Measurements from ENCODE around the gene EIF4G1. TPM values are rescaled to one million over a fixed set of nuclear protein-coding genes. Genes with fewer than 3 reads are reported as not detected.

The EIF4G1 gene
- polyA plus RNA-seq, 3 donors, result 114 to 271 (median 178) TPM

DNA sequence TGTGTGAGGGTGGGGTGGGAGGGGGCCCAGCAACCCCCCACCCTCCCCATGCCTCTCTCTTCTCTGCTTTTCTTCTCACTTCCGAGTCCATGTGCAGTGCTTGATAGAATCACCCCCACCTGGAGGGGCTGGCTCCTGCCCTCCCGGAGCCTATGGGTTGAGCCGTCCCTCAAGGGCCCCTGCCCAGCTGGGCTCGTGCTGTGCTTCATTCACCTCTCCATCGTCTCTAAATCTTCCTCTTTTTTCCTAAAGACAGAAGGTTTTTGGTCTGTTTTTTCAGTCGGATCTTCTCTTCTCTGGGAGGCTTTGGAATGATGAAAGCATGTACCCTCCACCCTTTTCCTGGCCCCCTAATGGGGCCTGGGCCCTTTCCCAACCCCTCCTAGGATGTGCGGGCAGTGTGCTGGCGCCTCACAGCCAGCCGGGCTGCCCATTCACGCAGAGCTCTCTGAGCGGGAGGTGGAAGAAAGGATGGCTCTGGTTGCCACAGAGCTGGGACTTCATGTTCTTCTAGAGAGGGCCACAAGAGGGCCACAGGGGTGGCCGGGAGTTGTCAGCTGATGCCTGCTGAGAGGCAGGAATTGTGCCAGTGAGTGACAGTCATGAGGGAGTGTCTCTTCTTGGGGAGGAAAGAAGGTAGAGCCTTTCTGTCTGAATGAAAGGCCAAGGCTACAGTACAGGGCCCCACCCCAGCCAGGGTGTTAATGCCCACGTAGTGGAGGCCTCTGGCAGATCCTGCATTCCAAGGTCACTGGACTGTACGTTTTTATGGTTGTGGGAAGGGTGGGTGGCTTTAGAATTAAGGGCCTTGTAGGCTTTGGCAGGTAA lies 31.1 kb downstream of the EIF4G1 start:
- H3K27ac ChIP-seq (ENCODE audit: low read depth, low read length), result no peak overlapping the region
- 45 to 54% (median 53%) methylated on average over 14 of the region's 14 CpGs for WGBS, 3 donors

GRCh38 chr3:184346480-184347190 lies 32.2 kb downstream of the EIF4G1 start:
- 88 to 94% (median 92%) methylated on average over 20 of the region's 20 CpGs for WGBS, 3 donors
- no peak overlapping the region for H3K27ac ChIP-seq (ENCODE audit: low read depth, low read length)

DNA sequence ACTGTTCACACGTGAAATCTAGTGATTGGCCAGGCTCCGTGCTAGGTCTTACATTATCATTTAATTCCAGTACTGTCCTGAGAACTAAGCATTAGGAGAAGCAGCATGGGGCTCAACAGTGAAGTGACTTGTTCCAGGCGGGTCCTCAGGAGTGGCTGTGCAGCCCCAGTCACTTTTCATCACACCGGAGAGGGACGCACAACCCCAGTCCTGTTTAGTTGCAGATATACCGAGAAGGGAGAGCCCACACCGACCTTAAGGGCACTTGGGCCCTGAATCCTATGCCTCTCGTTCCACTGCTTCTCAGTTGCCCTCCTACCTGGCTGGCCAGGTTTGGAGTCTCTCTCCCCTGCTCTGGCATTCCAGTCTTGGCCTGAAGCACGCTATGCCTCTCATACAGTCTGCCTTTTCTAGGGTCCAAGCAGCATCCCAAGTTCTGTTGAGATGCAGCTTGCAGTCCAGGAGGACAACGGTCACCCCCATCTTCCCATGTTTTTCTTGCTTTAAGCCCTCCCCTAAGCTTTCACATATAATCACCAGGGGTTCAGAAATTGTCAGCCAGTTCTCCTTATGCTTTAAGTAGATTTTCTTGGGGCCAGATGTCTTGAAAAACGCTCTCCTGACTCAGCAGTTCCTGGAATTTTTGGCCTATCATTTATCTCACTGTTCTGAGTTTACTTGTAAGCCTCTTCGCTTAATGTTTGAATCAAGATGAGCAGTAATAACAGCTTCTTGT lies 33.1 kb downstream of the EIF4G1 start:
- no peak overlapping the region for H3K27ac ChIP-seq (ENCODE audit: low read depth, low read length)
- 65 to 73% (median 70%) methylated on average over 12 of the region's 12 CpGs for whole genome bisulfite sequencing, 3 donors

- WGBS, 3 donors, result 68 to 89% (median 88%) methylated on average over 4 of the region's 4 CpGs
- no peak overlapping the region for H3K27ac ChIP-seq (ENCODE audit: low read depth, low read length)
Observed at GRCh38 chr3:184348057-184348382, 33.6 kb downstream of the EIF4G1 start.

GRCh38 chr3:184349563-184350470 lies 35.4 kb downstream of the EIF4G1 start:
- H3K27ac ChIP-seq (ENCODE audit: low read depth, low read length), result no peak overlapping the region
- WGBS, 3 donors, result 66 to 88% (median 82%) methylated on average over 10 of the region's 10 CpGs

DNA sequence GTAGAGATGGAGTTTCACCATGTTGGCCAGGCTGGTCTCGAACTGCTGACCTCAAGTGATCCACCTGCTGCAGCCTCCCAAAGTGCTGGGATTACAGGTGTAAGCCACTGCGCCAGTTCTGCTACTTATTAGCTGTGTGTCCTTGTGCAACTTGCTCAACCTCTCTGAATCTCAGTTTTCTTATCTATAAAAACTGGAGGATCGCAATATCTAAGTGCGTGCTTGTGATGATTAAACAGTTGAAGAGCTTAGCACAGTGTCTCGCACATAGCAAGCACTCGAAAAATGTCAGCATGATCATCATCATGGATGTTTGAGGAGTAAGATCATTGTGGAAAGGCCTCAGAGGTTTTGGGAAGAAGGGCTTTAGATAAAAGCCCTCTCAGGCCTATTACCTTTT lies 36.2 kb downstream of the EIF4G1 start:
- no peak overlapping the region for H3K27ac ChIP-seq (ENCODE audit: low read depth, low read length)
- 93 to 96% (median 95%) methylated on average over 6 of the region's 6 CpGs for WGBS, 3 donors

GRCh38 chr3:184351511-184352148 lies 37.2 kb downstream of the EIF4G1 start:
- WGBS, 3 donors, result 47 to 61% (median 56%) methylated on average over 9 of the region's 9 CpGs
- no peak overlapping the region for H3K27ac ChIP-seq (ENCODE audit: low read depth, low read length)

DNA sequence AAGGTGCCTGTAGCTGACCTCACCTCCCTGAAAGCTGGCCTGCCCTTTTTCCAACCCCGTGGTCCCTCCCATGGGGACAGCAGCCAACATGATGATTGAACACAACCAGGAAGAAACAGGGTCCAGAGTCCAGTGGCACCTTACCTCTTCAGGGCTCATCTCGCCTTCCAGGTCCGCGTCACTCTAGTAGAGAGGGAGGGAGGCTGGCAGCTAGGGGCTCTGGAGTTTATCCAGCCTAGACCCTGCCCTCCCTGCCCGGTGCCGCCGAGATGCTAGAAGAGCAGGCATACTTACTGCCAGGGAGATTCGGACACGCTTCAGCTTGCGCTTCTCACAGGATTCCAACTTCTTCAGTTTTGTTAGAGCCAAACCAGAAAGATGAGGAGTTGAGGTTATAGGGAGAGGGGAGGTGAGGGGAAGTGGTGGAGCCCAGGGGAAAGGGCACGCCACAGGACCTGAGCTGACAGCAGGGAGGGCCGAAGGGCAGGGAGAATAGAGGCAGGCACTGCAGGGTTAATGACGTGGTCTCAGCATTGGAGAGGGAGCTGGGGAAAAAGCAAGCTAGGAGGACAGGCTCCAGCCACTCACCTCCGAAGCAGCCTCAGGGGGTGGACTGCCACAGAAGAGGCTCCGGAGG lies 37.9 kb downstream of the EIF4G1 start:
- H3K27ac ChIP-seq (ENCODE audit: low read depth, low read length), result no peak overlapping the region
- WGBS, 3 donors, result 66 to 78% (median 75%) methylated on average over 14 to 15 of the region's 15 CpGs

DNA sequence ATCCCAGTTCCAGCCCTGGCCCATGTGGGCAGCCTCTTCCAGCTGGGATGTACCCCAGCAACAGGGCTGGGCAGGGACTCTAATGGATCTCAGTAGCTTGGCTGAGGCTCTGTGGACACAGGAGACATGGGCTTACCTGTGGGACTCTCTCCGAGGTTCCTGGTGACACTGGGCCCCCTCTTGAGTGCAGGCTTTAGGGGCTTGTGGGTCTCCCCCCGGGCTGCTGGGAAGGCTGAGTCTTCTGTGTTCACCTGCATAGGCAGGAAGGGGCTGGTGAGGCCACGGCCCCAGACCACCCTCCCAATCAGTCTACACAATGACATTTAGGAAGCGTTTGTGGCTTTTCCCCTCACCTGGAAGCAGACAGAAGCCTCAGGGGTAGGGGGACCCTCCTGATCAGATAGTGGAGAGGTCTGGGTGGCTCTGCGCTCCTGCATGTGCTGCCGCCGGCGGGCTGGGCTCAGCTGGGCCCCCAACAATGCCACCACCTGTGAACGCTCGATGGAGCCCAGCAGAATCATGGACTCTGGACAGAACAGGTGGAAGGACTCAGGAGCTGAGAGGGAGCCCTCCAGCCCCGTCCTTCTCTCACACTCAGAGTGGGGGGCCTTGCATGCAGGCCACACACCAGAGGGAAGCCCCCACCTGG lies 38.6 kb downstream of the EIF4G1 start:
- WGBS, 3 donors, result 90 to 95% (median 91%) methylated on average over 11 of the region's 11 CpGs
- H3K27ac ChIP-seq (ENCODE audit: low read depth, low read length), result no peak overlapping the region

DNA sequence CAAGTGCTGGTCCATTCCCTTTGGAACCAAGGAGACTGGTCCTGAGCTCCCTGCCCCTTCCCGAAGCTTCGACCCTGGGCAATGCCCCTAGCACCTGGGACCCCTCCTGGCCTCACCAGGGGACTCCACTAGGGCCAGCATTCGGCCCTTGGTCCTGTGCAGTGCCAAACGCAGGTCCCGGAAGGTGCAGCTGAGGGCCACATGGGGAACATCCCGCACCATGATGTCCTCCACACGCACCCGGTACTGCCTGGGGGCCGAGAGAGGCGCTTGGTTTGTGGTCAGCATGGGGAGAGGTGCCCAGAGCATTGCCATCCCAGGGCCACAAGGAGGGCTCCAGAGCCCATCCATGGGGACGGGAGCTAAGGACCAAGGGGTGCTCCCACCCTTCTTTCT lies 39.1 kb downstream of the EIF4G1 start:
- H3K27ac ChIP-seq (ENCODE audit: low read depth, low read length), result no peak overlapping the region
- WGBS, 3 donors, result 91 to 92% (median 92%) methylated on average over 11 of the region's 11 CpGs

- 49 to 53% (median 50%) methylated on average over 18 of the region's 18 CpGs for WGBS, 3 donors
- no peak overlapping the region for H3K27ac ChIP-seq (ENCODE audit: low read depth, low read length)
Observed at GRCh38 chr3:184354121-184354728, 39.8 kb downstream of the EIF4G1 start.

DNA sequence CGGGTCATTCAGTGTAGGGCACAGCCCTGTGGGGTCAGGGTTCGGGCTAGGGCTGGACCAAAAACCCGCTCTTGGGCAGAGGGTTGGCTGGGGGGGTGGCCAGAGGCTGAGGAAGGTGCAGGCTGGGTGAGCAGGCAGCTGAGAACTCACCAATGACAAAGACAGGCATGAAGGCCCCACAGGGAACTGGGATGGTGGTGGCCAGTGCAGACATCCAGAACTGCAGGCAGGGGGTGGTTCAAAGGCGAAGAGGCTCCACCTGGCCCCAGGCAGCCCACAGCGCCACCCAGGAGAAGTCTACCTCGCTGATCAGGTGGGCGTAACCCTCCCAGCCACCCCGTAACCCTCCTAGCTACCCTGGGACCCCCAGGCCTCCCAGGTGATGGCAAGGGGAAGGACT lies 40.3 kb downstream of the EIF4G1 start:
- H3K27ac ChIP-seq (ENCODE audit: low read depth, low read length), result no peak overlapping the region
- 79 to 85% (median 83%) methylated on average over 8 of the region's 8 CpGs for WGBS, 3 donors

DNA sequence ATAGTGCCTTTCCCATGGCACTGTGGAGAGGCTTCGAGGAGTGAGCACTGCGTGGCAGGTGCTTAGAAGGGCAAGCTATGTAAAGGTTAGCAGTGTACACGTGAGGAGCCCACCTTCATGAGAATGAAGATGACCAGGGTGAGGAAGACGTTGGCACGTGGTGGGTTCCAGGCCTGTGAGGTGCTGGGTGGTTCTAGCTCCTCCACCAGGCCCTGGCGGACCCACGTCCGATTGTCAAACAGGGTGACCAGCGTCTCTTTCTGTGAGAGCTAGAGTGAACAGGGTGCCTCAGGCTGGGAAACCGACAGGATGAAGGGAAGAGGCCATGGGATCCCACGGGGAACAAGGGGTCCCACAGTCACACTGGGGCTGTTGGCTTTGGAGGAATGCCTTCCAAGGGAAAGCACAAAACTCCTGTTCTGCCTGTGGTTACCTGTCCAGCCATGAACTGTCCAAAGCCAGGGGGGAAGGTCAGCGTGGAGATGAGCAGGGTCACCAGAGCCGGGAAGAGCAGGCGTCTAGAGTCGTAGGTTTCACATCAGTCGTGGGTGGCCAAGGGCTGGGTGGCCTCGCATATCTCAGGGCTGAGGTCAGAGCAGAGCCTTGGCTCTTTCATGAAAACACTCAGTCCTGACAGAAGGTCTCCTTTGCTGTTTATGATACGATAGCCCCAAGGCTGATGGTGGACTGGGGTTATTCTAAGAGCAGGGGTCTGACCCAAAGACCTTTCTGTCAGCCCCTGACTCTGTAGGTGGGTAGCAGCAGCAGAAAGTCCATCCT lies 41.0 kb downstream of the EIF4G1 start:
- WGBS, 3 donors, result 80 to 89% (median 86%) methylated on average over 18 of the region's 18 CpGs
- H3K27ac ChIP-seq (ENCODE audit: low read depth, low read length), result no peak overlapping the region

DNA sequence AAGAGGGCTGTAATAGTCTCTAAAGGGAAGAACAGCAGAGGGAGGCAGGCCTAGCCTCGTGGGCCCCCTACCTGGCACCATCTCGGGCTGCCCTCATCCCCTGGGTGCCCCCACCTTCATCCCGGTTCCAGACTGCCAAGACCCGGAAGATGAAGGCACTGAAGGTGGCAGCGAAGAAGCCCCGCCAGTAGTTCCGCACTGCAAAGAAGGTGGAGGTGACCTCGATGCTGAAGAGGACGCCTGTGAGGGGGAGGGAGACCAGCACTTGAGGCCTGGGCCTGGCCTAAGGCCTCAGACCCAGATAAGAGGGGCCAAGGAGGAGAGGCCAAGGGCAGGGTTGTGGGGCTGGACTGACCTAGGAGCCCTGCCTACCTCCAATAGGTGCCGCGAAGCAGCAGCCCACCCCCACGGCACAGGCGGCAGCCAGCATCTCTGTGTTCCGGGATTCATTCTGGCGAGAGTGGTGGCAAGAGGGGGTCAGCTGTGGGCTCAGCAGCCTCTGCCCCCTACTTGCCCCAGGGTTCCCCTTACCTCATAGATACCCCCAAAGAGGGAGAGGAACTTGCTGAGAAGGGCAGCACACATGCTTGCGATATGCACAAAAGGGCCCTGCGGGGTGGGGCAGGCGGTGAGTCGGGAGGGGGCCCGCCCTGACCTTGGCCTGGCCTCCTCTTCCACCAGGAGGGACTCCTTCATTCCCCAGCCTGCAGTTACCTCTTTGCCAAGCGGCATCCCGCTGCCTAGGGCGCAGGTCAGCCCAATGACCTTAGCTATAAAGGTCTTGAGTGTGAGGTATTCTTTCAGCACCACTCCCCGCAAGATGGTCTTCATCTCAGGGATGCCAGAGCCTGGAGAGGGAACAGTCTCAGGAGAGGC lies 43.1 kb downstream of the EIF4G1 start:
- no peak overlapping the region for H3K27ac ChIP-seq (ENCODE audit: low read depth, low read length)
- WGBS, 3 donors, result 92 to 95% (median 94%) methylated on average over 24 of the region's 24 CpGs

Data from adipose tissue (tissue), 3 donors.